Spleen (tissue), 7 donors: ENCODE data around the gene GIPC1.
A peak's percentile ranks its signal among the peaks of the same experiment; 100 is the strongest.

ENCODE experiments used
- CTCF ChIP-seq, 11 experiments: fragments of 200-600 bp in 7 of 11; fragments of 450-650 bp in 4 of 11; sonication (generic) in 4 of 11; IDR thresholded peaks in 8 of 11; conservative IDR thresholded peaks in 3 of 11; 1 replicate in 7 of 11; 2 replicates in 4 of 11; pipeline versions ENCODE4 v1.4.0 to v1.8.0; 2016 to 2021; ENCODE audit warnings: antibody characterized with exemption in 11 of 11, inconsistent platforms in 4 of 11, mild to moderate bottlenecking in 1 of 11
- POLR2A ChIP-seq, 3 donors: fragments of 450-650 bp; IDR thresholded peaks; one replicate each; pipeline ENCODE4 v1.5.1; 2017; ENCODE audit warnings: antibody characterized with exemption in 3 of 3, mild to moderate bottlenecking in 1 of 3
- POLR2AphosphoS5 ChIP-seq, 3 donors: sonication (generic); formaldehyde crosslinking; IDR thresholded peaks; one replicate each; pipeline ENCODE4 v1.5.1; 2017; ENCODE audit warnings: antibody characterized with exemption in 3 of 3
- donor health status: DM: no; HTN: no; CAD: no; lungs with moderate emphysema.
- donor health status: DM: no; HTN: no; CAD: no.
- donor health status: DM: no; HTN: no; CAD: no.

- peak; percentile 99 to 100 (median 100) for TF ChIP-seq POLR2AphosphoS5 (IDR thresholded peaks at IDR 0.05)
- peak in 3 of 11 experiments; percentile 7 to 53 (median 24) for TF ChIP-seq CTCF (IDR thresholded peaks at IDR 0.05 in 8 of 11, conservative IDR thresholded peaks at IDR 0.05 in 3 of 11)
- TF ChIP-seq POLR2A (IDR thresholded peaks at IDR 0.05) = peak; percentile 37 to 96 (median 80)
Measured at GRCh38 chr19:14529254-14530004, 33.5 kb upstream of the GIPC1 start, which contains the start of gene TECR.
